Dermis microvascular lymphatic vessel endothelial cell (primary cell): Measurements from ENCODE around the gene GH1. TPM values are rescaled to one million over a fixed set of nuclear protein-coding genes. Genes with fewer than 3 reads are reported as not detected.
"Not testable (repeated sequence)": the region's sequence is repeated elsewhere in the genome, so short reads cannot be mapped to it uniquely, and the experiment has no call there.

Experiments
- DNase-seq, 2 donors: peaks; one replicate each; pipeline versions ENCODE4 v3.0.0 to v3.0.0-alpha.2; 2010; ENCODE audit warnings: low read depth in 2 of 2
- total RNA-seq: library from RNA; depleted of rRNA; stranded (reverse); fragments of >200 nt; gene quantifications from 2 replicates; pipeline ENCODE4 v1.2.1, GENCODE V29; 2014

Gene GH1
- total RNA-seq, result not detected in 2 replicates

- not testable (repeated sequence) for DNase-seq
These were observed at the start of gene GH1 for GRCh38 chr17:63918789-63919305. Gene GH1, minus strand, starts transcription at chr17:63918839. Its CDS starts 63 bp downstream, at chr17:63918776.

- no peak for DNase-seq
These were observed 49.3 kb upstream of the GH1 start for GRCh38 chr17:63967953-63968352.

- no peak for DNase-seq
These were observed 48.1 kb upstream of the GH1 start for GRCh38 chr17:63966646-63967264.

GRCh38 chr17:63963123-63963522 is 44.5 kb upstream of the GH1 start:
- DNase-seq, result no peak

GRCh38 chr17:63962298-63962744 is 43.7 kb upstream of the GH1 start:
- DNase-seq, result no peak

GRCh38 chr17:63961355-63962212 is 42.9 kb upstream of the GH1 start:
- DNase-seq, result peak; percentile 30 to 69

- no peak for DNase-seq
These were observed 41.8 kb upstream of the GH1 start for GRCh38 chr17:63960430-63960829.

GRCh38 chr17:63960006-63960405 is 41.4 kb upstream of the GH1 start:
- DNase-seq, result no peak

GRCh38 chr17:63956296-63956920 is 37.8 kb upstream of the GH1 start:
- DNase-seq, result no peak

- no peak for DNase-seq
These were observed 37.2 kb upstream of the GH1 start for GRCh38 chr17:63955791-63956190.

GRCh38 chr17:63955232-63955631 is 36.6 kb upstream of the GH1 start:
- no peak for DNase-seq

- no peak for DNase-seq
These were observed 35.9 kb upstream of the GH1 start for GRCh38 chr17:63954402-63955063.

- DNase-seq, result no peak
These were observed 32.6 kb upstream of the GH1 start for GRCh38 chr17:63950940-63951907.

- no peak for DNase-seq
These were observed 31.1 kb upstream of the GH1 start for GRCh38 chr17:63949576-63950250.

GRCh38 chr17:63948521-63948920 is 29.9 kb upstream of the GH1 start:
- no peak for DNase-seq

GRCh38 chr17:63947711-63948330 is 29.2 kb upstream of the GH1 start:
- no peak for DNase-seq

- peak; percentile 20 to 46 for DNase-seq
These were observed 28.1 kb upstream of the GH1 start for GRCh38 chr17:63946440-63947363.

GRCh38 chr17:63945784-63946439 is 27.3 kb upstream of the GH1 start:
- no peak for DNase-seq
